K562 (cell line): ENCODE measurements around the gene NLRX1. TPM values are rescaled to one million over a fixed set of nuclear protein-coding genes. Genes with fewer than 3 reads are reported as not detected.

ENCODE experiments used
- ARID2 ChIP-seq: fragments of 450-650 bp; IDR thresholded peaks from 2 replicates; pipeline ENCODE4 v1.6.1; 2017; ENCODE audit warnings: antibody characterized with exemption, mild to moderate bottlenecking
- CHD1 ChIP-seq: fragments of 200-600 bp; sonication (generic); IDR thresholded peaks from one replicate; pipeline ENCODE4 v1.6.1; 2012; ENCODE audit warnings: mild to moderate bottlenecking, moderate library complexity, low read length, inconsistent platforms
- FOXK2 ChIP-seq, 2 experiments: fragments of 450-650 bp; IDR thresholded peaks in 1 of 2; conservative IDR thresholded peaks in 1 of 2; 2 replicates each; pipeline ENCODE4 v1.6.1; 2016; ENCODE audit warnings: low read depth in 2 of 2, mild to moderate bottlenecking in 1 of 2
- FOXM1 ChIP-seq, 2 experiments: fragments of 450-650 bp in 1 of 2; sonication (generic) in 1 of 2; formaldehyde crosslinking in 1 of 2; IDR thresholded peaks; 2 replicates each; pipeline versions ENCODE4 v1.6.1 to v1.9.0; 2017 to 2022; ENCODE audit warnings: low read depth in 2 of 2, mild to moderate bottlenecking in 2 of 2, missing genetic modification reagents in 1 of 2, moderate library complexity in 1 of 2
- HDAC2 ChIP-seq: fragments of 450-650 bp; IDR thresholded peaks from 2 replicates; pipeline ENCODE4 v1.6.1; 2016; ENCODE audit warnings: mild to moderate bottlenecking
- NFXL1 ChIP-seq: fragments of 450-650 bp; formaldehyde crosslinking; IDR thresholded peaks from 2 replicates; pipeline ENCODE4 v1.4.0; 2021; ENCODE audit warnings: mild to moderate bottlenecking
- NR4A1 ChIP-seq, 2 experiments: fragments of 250-450 bp in 1 of 2; fragments of 450-650 bp in 1 of 2; sonication (Bioruptor Pico) in 1 of 2; IDR thresholded peaks; 2 replicates each; pipeline versions ENCODE4 v1.4.0 to v1.6.1; 2016 to 2020; ENCODE audit warnings: mild to moderate bottlenecking in 2 of 2, missing compliant biosample characterization in 1 of 2, missing genetic modification characterization in 1 of 2, moderate library complexity in 1 of 2
- TAF7 ChIP-seq: fragments of 450-650 bp; IDR thresholded peaks from 2 replicates; pipeline ENCODE4 v1.6.1; 2016; ENCODE audit warnings: missing genetic modification characterization, missing compliant biosample characterization
- XRCC3 ChIP-seq: fragments of 450-650 bp; IDR thresholded peaks from 2 replicates; pipeline ENCODE4 v1.6.1; 2017; ENCODE audit warnings: mild to moderate bottlenecking, moderate library complexity
- ZBTB17 ChIP-seq: fragments of 450-650 bp; formaldehyde crosslinking; IDR thresholded peaks from 2 replicates; pipeline ENCODE4 v1.4.0; 2020; ENCODE audit warnings: mild to moderate bottlenecking
- ZFP36 ChIP-seq: fragments of 150-350 bp; IDR thresholded peaks from 2 replicates; pipeline ENCODE4 v1.6.1; 2018; ENCODE audit warnings: low read length, low read depth; ENCODE audit not compliant: partially characterized antibody
- ZNF408 ChIP-seq: fragments of 250-450 bp; sonication (Bioruptor Pico); IDR thresholded peaks from 2 replicates; pipeline ENCODE4 v1.4.0; 2020; ENCODE audit warnings: low read depth, mild to moderate bottlenecking, moderate library complexity
- ZNF445 ChIP-seq: fragments of 250-450 bp; sonication (Bioruptor Pico); IDR thresholded peaks from 2 replicates; pipeline ENCODE4 v1.4.0; 2020; ENCODE audit warnings: low read depth, mild to moderate bottlenecking, moderate library complexity
- ZNF785 ChIP-seq: fragments of 250-450 bp; sonication (Bioruptor Pico); IDR thresholded peaks from 2 replicates; pipeline ENCODE4 v1.4.0; 2020; ENCODE audit warnings: mild to moderate bottlenecking
- polyA plus RNA-seq, 8 experiments: library from polyadenylated mRNA; depleted of rRNA in 4 of 8; stranded (reverse) in 5 of 8; unstranded in 3 of 8; fragments of >200 nt; fragmentation: Nextera tagmentation in 2 of 8; fragmentation: Illumina TruSeq in 1 of 8; extraction: Ambion mirVana in 2 of 8; extraction: Trizol in 1 of 8; gene quantifications; 2 replicates each; pipeline versions ENCODE4 v1.2.1 to v1.2.3, GENCODE V29; 2011 to 2014; ENCODE audit warnings: inconsistent platforms in 1 of 8, missing spikeins in 1 of 8
- total RNA-seq, 7 experiments: library from RNA; depleted of rRNA in 6 of 7; stranded (reverse); fragments of >200 nt in 6 of 7; fragmentation: Illumina TruSeq in 2 of 7; extraction: Trizol in 2 of 7; gene quantifications; 2 replicates each; pipeline versions ENCODE4 v1.2.1 to v1.2.3, GENCODE V29; 2011 to 2021; ENCODE audit warnings: low replicate concordance in 1 of 7
- TF ChIP-seq, protein P1 (sequence below): sonication (generic); formaldehyde crosslinking; IDR thresholded peaks from 2 replicates; pipeline ENCODE4 v1.8.1; 2023; ENCODE audit warnings: mild to moderate bottlenecking, missing genetic modification reagents
- TF ChIP-seq, protein P2 (sequence below): sonication (generic); formaldehyde crosslinking; IDR thresholded peaks from 2 replicates; pipeline ENCODE4 v1.8.0; 2023; ENCODE audit warnings: missing genetic modification reagents, mild to moderate bottlenecking, borderline replicate concordance
- TF ChIP-seq, protein P3 (sequence below): fragments of 450-650 bp; formaldehyde crosslinking; IDR thresholded peaks from 2 replicates; pipeline ENCODE4 v1.4.0; 2022; ENCODE audit warnings: mild to moderate bottlenecking, moderate library complexity
- TF ChIP-seq, protein P4 (sequence below): fragments of 250-450 bp; sonication (Bioruptor Pico); IDR thresholded peaks from 2 replicates; pipeline ENCODE4 v1.6.1; 2021; ENCODE audit warnings: mild to moderate bottlenecking

Gene NLRX1
- total and polyA plus RNA-seq, 9 of the 15 experiments (the other 6 are each of a cell fraction or from before 2014, with no cell fraction given): 0.04 to 2.3 (median 0.69) TPM

DNA sequence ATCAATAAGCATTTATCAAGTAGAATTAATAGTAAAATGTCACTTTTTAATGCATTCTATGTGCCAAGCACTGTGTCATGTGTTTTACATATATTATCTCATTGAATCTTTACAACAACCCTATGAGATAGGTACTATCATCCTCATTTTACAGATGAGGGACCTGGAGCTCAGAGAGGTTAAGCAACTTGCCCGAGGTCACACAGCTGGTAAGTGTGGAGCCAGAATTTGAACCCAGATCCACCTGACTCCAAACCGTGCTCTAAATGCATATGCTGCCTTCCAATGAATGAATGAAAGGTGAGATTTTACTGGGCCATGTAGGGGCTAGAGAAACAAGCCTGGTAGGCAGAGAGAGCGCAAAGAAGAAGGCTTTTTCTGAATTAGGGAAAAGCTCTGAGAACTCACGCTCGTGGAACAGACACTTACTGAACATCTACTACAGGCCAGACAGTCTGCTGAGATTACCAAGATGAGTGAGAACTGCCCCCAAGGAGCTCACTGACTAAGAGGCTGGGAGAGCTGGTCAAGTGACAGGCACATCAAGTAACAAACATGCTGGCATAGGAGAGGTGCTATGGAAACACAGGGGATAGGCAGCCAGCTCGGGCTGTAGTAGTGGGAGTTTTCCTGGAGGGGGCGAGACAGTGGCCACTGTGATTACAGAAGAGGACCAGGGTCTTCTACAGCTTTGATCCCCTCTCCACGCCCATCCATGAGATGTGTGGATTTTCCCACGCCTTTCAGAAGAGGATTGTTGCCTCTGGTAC, 15.3 kb upstream of the NLRX1 start (continued):
- TF ChIP-seq FOXK2 (conservative IDR thresholded peaks at IDR 0.05 in 1 of 2, IDR thresholded peaks at IDR 0.05 in 1 of 2; ENCODE audit: low read depth in 2 of 2) (no peak), ZBTB17 (CRISPR knock-in tag) (no peak), ZNF408 (CRISPR knock-in tag) (no peak), XRCC3 (no peak), CHD1 (no peak), FOXM1 (IDR thresholded peaks at IDR 0.05; ENCODE audit: low read depth) (no peak), FOXM1 (CRISPR knock-in tag; IDR thresholded peaks at IDR 0.05; ENCODE audit: low read depth) (no peak), TAF7 (no peak), NFXL1 (CRISPR knock-in tag) (no peak), ZNF785 (CRISPR knock-in tag) (no peak), ZFP36 (peak; percentile 93), ZNF445 (CRISPR knock-in tag) (no peak), HDAC2 (peak; percentile 81), NR4A1 (CRISPR knock-in tag; IDR thresholded peaks at IDR 0.05) (no peak), NR4A1 (tag; IDR thresholded peaks at IDR 0.05) (no peak), ARID2 (no peak)
- TF ChIP-seq, protein P1, sequence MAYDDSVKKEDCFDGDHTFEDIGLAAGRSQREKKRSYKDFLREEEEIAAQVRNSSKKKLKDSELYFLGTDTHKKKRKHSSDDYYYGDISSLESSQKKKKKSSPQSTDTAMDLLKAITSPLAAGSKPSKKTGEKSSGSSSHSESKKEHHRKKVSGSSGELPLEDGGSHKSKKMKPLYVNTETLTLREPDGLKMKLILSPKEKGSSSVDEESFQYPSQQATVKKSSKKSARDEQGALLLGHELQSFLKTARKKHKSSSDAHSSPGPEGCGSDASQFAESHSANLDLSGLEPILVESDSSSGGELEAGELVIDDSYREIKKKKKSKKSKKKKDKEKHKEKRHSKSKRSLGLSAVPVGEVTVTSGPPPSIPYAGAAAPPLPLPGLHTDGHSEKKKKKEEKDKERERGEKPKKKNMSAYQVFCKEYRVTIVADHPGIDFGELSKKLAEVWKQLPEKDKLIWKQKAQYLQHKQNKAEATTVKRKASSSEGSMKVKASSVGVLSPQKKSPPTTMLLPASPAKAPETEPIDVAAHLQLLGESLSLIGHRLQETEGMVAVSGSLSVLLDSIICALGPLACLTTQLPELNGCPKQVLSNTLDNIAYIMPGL (CRISPR knock-in tag): no peak
- TF ChIP-seq, protein P2, sequence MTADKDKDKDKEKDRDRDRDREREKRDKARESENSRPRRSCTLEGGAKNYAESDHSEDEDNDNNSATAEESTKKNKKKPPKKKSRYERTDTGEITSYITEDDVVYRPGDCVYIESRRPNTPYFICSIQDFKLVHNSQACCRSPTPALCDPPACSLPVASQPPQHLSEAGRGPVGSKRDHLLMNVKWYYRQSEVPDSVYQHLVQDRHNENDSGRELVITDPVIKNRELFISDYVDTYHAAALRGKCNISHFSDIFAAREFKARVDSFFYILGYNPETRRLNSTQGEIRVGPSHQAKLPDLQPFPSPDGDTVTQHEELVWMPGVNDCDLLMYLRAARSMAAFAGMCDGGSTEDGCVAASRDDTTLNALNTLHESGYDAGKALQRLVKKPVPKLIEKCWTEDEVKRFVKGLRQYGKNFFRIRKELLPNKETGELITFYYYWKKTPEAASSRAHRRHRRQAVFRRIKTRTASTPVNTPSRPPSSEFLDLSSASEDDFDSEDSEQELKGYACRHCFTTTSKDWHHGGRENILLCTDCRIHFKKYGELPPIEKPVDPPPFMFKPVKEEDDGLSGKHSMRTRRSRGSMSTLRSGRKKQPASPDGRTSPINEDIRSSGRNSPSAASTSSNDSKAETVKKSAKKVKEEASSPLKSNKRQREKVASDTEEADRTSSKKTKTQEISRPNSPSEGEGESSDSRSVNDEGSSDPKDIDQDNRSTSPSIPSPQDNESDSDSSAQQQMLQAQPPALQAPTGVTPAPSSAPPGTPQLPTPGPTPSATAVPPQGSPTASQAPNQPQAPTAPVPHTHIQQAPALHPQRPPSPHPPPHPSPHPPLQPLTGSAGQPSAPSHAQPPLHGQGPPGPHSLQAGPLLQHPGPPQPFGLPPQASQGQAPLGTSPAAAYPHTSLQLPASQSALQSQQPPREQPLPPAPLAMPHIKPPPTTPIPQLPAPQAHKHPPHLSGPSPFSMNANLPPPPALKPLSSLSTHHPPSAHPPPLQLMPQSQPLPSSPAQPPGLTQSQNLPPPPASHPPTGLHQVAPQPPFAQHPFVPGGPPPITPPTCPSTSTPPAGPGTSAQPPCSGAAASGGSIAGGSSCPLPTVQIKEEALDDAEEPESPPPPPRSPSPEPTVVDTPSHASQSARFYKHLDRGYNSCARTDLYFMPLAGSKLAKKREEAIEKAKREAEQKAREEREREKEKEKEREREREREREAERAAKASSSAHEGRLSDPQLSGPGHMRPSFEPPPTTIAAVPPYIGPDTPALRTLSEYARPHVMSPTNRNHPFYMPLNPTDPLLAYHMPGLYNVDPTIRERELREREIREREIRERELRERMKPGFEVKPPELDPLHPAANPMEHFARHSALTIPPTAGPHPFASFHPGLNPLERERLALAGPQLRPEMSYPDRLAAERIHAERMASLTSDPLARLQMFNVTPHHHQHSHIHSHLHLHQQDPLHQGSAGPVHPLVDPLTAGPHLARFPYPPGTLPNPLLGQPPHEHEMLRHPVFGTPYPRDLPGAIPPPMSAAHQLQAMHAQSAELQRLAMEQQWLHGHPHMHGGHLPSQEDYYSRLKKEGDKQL: no peak
- TF ChIP-seq, protein P3, sequence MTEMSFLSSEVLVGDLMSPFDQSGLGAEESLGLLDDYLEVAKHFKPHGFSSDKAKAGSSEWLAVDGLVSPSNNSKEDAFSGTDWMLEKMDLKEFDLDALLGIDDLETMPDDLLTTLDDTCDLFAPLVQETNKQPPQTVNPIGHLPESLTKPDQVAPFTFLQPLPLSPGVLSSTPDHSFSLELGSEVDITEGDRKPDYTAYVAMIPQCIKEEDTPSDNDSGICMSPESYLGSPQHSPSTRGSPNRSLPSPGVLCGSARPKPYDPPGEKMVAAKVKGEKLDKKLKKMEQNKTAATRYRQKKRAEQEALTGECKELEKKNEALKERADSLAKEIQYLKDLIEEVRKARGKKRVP (CRISPR knock-in tag): no peak
- TF ChIP-seq, protein P4, sequence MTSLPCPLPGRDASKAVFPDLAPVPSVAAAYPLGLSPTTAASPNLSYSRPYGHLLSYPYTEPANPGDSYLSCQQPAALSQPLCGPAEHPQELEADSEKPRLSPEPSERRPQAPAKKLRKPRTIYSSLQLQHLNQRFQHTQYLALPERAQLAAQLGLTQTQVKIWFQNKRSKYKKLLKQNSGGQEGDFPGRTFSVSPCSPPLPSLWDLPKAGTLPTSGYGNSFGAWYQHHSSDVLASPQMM: no peak
- TF ChIP-seq, all 486 proteins: peak for 16
